ENCODE data around the gene PDE7B.

DNA sequence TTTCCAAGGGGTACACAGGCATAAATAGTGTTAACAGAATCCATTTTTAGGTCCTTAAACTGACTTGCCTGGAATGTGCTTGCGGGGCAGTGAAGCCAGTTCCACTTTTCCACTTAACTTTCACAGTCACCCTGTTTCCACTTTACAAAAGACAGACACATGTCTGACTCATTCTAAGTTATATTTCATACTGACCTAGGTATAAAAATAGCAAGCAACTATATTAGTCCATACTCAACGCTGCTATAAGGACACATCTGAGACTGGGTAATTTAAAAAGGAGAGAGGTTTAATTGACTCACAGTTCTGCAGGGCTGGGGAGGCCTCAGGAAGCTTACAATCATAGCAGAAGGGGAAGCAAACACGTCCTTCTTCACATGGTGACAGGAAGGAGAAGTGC lies 310.4 kb downstream of the PDE7B start:
- TF ChIP-seq, protein P1, sequence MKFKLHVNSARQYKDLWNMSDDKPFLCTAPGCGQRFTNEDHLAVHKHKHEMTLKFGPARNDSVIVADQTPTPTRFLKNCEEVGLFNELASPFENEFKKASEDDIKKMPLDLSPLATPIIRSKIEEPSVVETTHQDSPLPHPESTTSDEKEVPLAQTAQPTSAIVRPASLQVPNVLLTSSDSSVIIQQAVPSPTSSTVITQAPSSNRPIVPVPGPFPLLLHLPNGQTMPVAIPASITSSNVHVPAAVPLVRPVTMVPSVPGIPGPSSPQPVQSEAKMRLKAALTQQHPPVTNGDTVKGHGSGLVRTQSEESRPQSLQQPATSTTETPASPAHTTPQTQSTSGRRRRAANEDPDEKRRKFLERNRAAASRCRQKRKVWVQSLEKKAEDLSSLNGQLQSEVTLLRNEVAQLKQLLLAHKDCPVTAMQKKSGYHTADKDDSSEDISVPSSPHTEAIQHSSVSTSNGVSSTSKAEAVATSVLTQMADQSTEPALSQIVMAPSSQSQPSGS (CRISPR knock-in tag; IDR thresholded peaks at IDR 0.05; ENCODE audit: borderline replicate concordance, low read depth), result no peak
- TF ChIP-seq, protein P2, sequence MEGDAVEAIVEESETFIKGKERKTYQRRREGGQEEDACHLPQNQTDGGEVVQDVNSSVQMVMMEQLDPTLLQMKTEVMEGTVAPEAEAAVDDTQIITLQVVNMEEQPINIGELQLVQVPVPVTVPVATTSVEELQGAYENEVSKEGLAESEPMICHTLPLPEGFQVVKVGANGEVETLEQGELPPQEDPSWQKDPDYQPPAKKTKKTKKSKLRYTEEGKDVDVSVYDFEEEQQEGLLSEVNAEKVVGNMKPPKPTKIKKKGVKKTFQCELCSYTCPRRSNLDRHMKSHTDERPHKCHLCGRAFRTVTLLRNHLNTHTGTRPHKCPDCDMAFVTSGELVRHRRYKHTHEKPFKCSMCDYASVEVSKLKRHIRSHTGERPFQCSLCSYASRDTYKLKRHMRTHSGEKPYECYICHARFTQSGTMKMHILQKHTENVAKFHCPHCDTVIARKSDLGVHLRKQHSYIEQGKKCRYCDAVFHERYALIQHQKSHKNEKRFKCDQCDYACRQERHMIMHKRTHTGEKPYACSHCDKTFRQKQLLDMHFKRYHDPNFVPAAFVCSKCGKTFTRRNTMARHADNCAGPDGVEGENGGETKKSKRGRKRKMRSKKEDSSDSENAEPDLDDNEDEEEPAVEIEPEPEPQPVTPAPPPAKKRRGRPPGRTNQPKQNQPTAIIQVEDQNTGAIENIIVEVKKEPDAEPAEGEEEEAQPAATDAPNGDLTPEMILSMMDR (IDR thresholded peaks at IDR 0.05), result no peak
- no peak for TF ChIP-seq FOXK1 (CRISPR knock-in tag; IDR thresholded peaks at IDR 0.05)
- TF ChIP-seq FOXJ3 (CRISPR knock-in tag; IDR thresholded peaks at IDR 0.05; ENCODE audit: borderline replicate concordance), result no peak
- TF ChIP-seq, protein P3, sequence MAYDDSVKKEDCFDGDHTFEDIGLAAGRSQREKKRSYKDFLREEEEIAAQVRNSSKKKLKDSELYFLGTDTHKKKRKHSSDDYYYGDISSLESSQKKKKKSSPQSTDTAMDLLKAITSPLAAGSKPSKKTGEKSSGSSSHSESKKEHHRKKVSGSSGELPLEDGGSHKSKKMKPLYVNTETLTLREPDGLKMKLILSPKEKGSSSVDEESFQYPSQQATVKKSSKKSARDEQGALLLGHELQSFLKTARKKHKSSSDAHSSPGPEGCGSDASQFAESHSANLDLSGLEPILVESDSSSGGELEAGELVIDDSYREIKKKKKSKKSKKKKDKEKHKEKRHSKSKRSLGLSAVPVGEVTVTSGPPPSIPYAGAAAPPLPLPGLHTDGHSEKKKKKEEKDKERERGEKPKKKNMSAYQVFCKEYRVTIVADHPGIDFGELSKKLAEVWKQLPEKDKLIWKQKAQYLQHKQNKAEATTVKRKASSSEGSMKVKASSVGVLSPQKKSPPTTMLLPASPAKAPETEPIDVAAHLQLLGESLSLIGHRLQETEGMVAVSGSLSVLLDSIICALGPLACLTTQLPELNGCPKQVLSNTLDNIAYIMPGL (CRISPR knock-in tag; IDR thresholded peaks at IDR 0.05), result no peak
- TF ChIP-seq ZNF232 (CRISPR knock-in tag; IDR thresholded peaks at IDR 0.05), result no peak
- TF ChIP-seq NFATC4 (CRISPR knock-in tag; IDR thresholded peaks at IDR 0.05), result no peak
- TF ChIP-seq, protein P4, sequence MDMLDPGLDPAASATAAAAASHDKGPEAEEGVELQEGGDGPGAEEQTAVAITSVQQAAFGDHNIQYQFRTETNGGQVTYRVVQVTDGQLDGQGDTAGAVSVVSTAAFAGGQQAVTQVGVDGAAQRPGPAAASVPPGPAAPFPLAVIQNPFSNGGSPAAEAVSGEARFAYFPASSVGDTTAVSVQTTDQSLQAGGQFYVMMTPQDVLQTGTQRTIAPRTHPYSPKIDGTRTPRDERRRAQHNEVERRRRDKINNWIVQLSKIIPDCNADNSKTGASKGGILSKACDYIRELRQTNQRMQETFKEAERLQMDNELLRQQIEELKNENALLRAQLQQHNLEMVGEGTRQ (CRISPR knock-in tag; IDR thresholded peaks at IDR 0.05), result no peak
- TF ChIP-seq, protein P5, sequence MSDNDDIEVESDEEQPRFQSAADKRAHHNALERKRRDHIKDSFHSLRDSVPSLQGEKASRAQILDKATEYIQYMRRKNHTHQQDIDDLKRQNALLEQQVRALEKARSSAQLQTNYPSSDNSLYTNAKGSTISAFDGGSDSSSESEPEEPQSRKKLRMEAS (CRISPR knock-in tag; IDR thresholded peaks at IDR 0.05), result no peak
- TF ChIP-seq TCF7 (CRISPR knock-in tag; IDR thresholded peaks at IDR 0.05; ENCODE audit: low read depth), result no peak

All from WTC11 (cell line).